Smooth muscle cell (in vitro differentiated cells): ENCODE data around the gene SNX18. TPM values are rescaled to one million over a fixed set of nuclear protein-coding genes. Genes with fewer than 3 reads are reported as not detected.

Experiments used
- DNase-seq: peaks from one replicate; lab custom pipeline; 2025; ENCODE audit not compliant: unreplicated experiment; lab: John Stamatoyannopoulos, UW
- H2AFZ ChIP-seq: fragments of 200-600 bp; sonication (generic); 2 replicates; pipeline ENCODE4 v1.6.0; 2016; ENCODE audit warnings: antibody characterized with exemption, low read depth, mild to moderate bottlenecking
- H3F3A ChIP-seq: fragments of 200-600 bp; sonication (generic); 2 replicates; pipeline ENCODE4 v1.6.0; 2017; ENCODE audit warnings: antibody characterized with exemption, low read depth
- H3K27ac ChIP-seq: fragments of 200-600 bp; sonication (generic); 2 replicates; pipeline ENCODE4 v1.5.1; 2016; ENCODE audit warnings: low read depth, mild to moderate bottlenecking
- H3K27me3 ChIP-seq: fragments of 200-600 bp; sonication (generic); 2 replicates; pipeline ENCODE4 v1.6.1; 2016; ENCODE audit warnings: low read depth, mild to moderate bottlenecking
- H3K36me3 ChIP-seq: fragments of 200-600 bp; sonication (generic); 2 replicates; pipeline ENCODE4 v1.5.1; 2016; ENCODE audit warnings: low read depth
- H3K4me1 ChIP-seq: fragments of 200-600 bp; sonication (generic); 2 replicates; pipeline ENCODE4 v1.5.1; 2016; ENCODE audit warnings: low read depth
- H3K4me2 ChIP-seq: fragments of 200-600 bp; sonication (generic); 2 replicates; pipeline ENCODE4 v1.6.0; 2016; ENCODE audit warnings: mild to moderate bottlenecking
- H3K4me3 ChIP-seq: fragments of 200-600 bp; sonication (generic); 2 replicates; pipeline ENCODE4 v1.5.1; 2016; ENCODE audit warnings: mild to moderate bottlenecking
- H3K79me2 ChIP-seq: fragments of 200-600 bp; sonication (generic); 2 replicates; pipeline ENCODE4 v1.6.0; 2016; ENCODE audit warnings: low read depth, mild to moderate bottlenecking
- H3K9ac ChIP-seq: fragments of 200-600 bp; sonication (generic); 2 replicates; pipeline ENCODE4 v1.6.0; 2016; ENCODE audit warnings: low read depth
- H3K9me3 ChIP-seq: fragments of 200-600 bp; sonication (generic); replicated peaks from 2 replicates; pipeline ENCODE4 v1.5.1; 2016; ENCODE audit warnings: low read depth
- H4K20me1 ChIP-seq: fragments of 200-600 bp; sonication (generic); 2 replicates; pipeline ENCODE4 v1.6.0; 2016; ENCODE audit warnings: low read depth
- CTCF ChIP-seq: fragments of 200-600 bp; sonication (generic); IDR thresholded peaks from 2 replicates; pipeline ENCODE4 v1.5.1; 2017; ENCODE audit warnings: borderline replicate concordance, mild to moderate bottlenecking, antibody characterized with exemption; ENCODE audit not compliant: insufficient read depth, poor library complexity, severe bottlenecking
- WGBS: methylation state at CpG from one replicate; pipeline ENCODE4 v1.1.7; 2016; ENCODE audit warnings: low lambda C conversion rate; 5-methylcytosine and 5-hydroxymethylcytosine counted together
- polyA plus RNA-seq: library from polyadenylated mRNA; unstranded; fragments of >200 nt; fragmentation: Nextera tagmentation; extraction: Ambion mirVana; gene quantifications from 2 replicates; pipeline ENCODE4 v1.2.1, GENCODE V29; 2016
- total RNA-seq: library from RNA; depleted of rRNA; stranded (reverse); fragments of >200 nt; gene quantifications from 2 replicates; pipeline ENCODE4 v1.2.3, GENCODE V29; 2014

SNX18 gene
- total and polyA plus RNA-seq, 2 experiments from 2014 or later: 3.5 to 16.7 TPM

GRCh38 chr5:54518146-54518817 is 723 bp downstream of the SNX18 start:
- no peak for DNase-seq
- peaks cover 4% of the 10 kb centered on the region for H3F3A ChIP-seq

GRCh38 chr5:54518818-54519508 is 1.4 kb downstream of the SNX18 start:
- Histone ChIP-seq H3K9ac (no peak overlapping the region), H2AFZ (no peak overlapping the region), H3F3A (peaks cover 4% of the 10 kb centered on the region), H3K27me3 (no peaks in the 10 kb centered on the region), H3K4me2 (peak overlapping the region; percentile 83), H3K4me3 (peak overlapping the region; percentile 91), H3K36me3 (no peaks in the 10 kb centered on the region), H3K9me3 (no peaks in the 10 kb centered on the region), H3K4me1 (peaks cover 46% of the 10 kb centered on the region), H4K20me1 (peaks cover 46% of the 10 kb centered on the region), H3K27ac (peak overlapping the region; percentile 74), H3K79me2 (peaks cover 59% of the 10 kb centered on the region)
- TF ChIP-seq CTCF: no peak
- DNase-seq: no peak
- 95% methylated on average over 50 of the region's 50 CpGs for whole genome bisulfite sequencing

More at GRCh38 chr5:54518146-54518817, 723 bp downstream of the SNX18 start:
- Histone ChIP-seq H3K9ac (peak overlapping the region; percentile 75), H3K79me2 (peaks cover 53% of the 10 kb centered on the region), H3K27me3 (no peaks in the 10 kb centered on the region), H3K36me3 (no peaks in the 10 kb centered on the region), H3K4me1 (peaks cover 46% of the 10 kb centered on the region), H3K4me3 (peak overlapping the region; percentile 91), H3K4me2 (peak overlapping the region; percentile 83), H3K27ac (peak overlapping the region; percentile 71), H3K9me3 (no peaks in the 10 kb centered on the region), H4K20me1 (peaks cover 39% of the 10 kb centered on the region), H2AFZ (peak overlapping the region; percentile 77)
- 17% methylated on average over 61 of the region's 79 CpGs for WGBS
- no peak for TF ChIP-seq CTCF

- H3F3A ChIP-seq: peaks cover 2% of the 10 kb centered on the region
- H3K4me1 ChIP-seq: peaks cover 43% of the 10 kb centered on the region
- H4K20me1 ChIP-seq: peaks cover 50% of the 10 kb centered on the region
- H3K27me3 ChIP-seq: no peaks in the 10 kb centered on the region
- H3K9ac ChIP-seq: peak overlapping the region; percentile 60
- no peak for TF ChIP-seq CTCF
- WGBS: 80% methylated on average over 10 of the region's 10 CpGs
- H3K27ac ChIP-seq: peak overlapping the region; percentile 74
- peaks cover 63% of the 10 kb centered on the region for H3K79me2 ChIP-seq
- no peak overlapping the region for H2AFZ ChIP-seq
- H3K4me2 ChIP-seq: peak overlapping the region; percentile 83
- H3K36me3 ChIP-seq: no peaks in the 10 kb centered on the region
- no peaks in the 10 kb centered on the region for H3K9me3 ChIP-seq
- peak overlapping the region; percentile 91 for H3K4me3 ChIP-seq
- no peak for DNase-seq
Measured at GRCh38 chr5:54519509-54519876, 1.9 kb downstream of the SNX18 start.

GRCh38 chr5:54520438-54520846 is 2.9 kb downstream of the SNX18 start:
- DNase-seq: no peak

More at GRCh38 chr5:54520438-54520846, 2.9 kb downstream of the SNX18 start:
- Histone ChIP-seq H3K27me3 (no peaks in the 10 kb centered on the region), H3F3A (no peaks in the 10 kb centered on the region), H3K36me3 (no peaks in the 10 kb centered on the region), H3K4me3 (peak overlapping the region; percentile 91), H2AFZ (peak overlapping the region; percentile 11), H3K4me1 (peaks cover 37% of the 10 kb centered on the region), H4K20me1 (peaks cover 59% of the 10 kb centered on the region), H3K27ac (peak overlapping the region; percentile 74), H3K4me2 (peak overlapping the region; percentile 83), H3K9ac (peak overlapping the region; percentile 60), H3K79me2 (peaks cover 72% of the 10 kb centered on the region), H3K9me3 (no peaks in the 10 kb centered on the region)
- 4% methylated on average over 7 of the region's 7 CpGs for WGBS
- no peak for TF ChIP-seq CTCF
